Left lung (tissue), 10 donors: ENCODE measurements around the gene KRT4. TPM values are rescaled to one million over a fixed set of nuclear protein-coding genes. Genes with fewer than 3 reads are reported as not detected.

Source experiments
- ATAC-seq: fragments of 200-7000 bp; cut with Tn5 transposase; one replicate; pipeline ENCODE4 v1.9.1; 2020; ENCODE audit warnings: moderate library complexity
- DNase-seq, 4 donors: peaks; one replicate each; pipeline ENCODE4 v3.0.0-alpha.2; 2013 to 2020
- H3K27ac ChIP-seq, 2 donors: fragments of 200-600 bp; sonication (generic) in 1 of 2; one replicate each; pipeline versions ENCODE4 v1.5.0 to v1.8.0; 2020 to 2021
- H3K27me3 ChIP-seq, 2 donors: fragments of 200-600 bp; sonication (generic) in 1 of 2; one replicate each; pipeline versions ENCODE4 v1.5.0 to v1.8.0; 2020 to 2021
- H3K36me3 ChIP-seq, 2 donors: fragments of 200-600 bp; sonication (generic) in 1 of 2; one replicate each; pipeline versions ENCODE4 v1.5.0 to v1.8.0; 2020 to 2021
- H3K4me1 ChIP-seq, 2 donors: fragments of 200-600 bp; one replicate each; pipeline ENCODE4 v1.8.0; 2021
- H3K4me3 ChIP-seq, 2 donors: fragments of 200-600 bp; sonication (generic) in 1 of 2; one replicate each; pipeline versions ENCODE4 v1.5.0 to v1.8.0; 2020 to 2021; ENCODE audit warnings: mild to moderate bottlenecking in 1 of 2
- H3K9me3 ChIP-seq, 2 donors: fragments of 200-600 bp; sonication (generic) in 1 of 2; one replicate each; pipeline versions ENCODE4 v1.5.0 to v1.8.0; 2020 to 2021
- intact Hi-C, 2 donors: fragments of 100-400 bp; cut with DNase I; formaldehyde crosslinking; loops; one replicate each; pipeline versions ENCODE4 v1.11.2 to v1.14.2; 2022
- polyA plus RNA-seq, 6 donors: library from polyadenylated mRNA; unstranded; fragments of 120-200 nt; gene quantifications; one replicate each; pipeline ENCODE4 v1.2.1, GENCODE V29; 2013; ENCODE audit not compliant: insufficient read length in 6 of 6
- total RNA-seq, 2 donors: library from RNA; stranded (reverse); fragmentation: NEBNext Ultra II Directional; extraction: Animal tissue kit (Norgen Biotek cat#: 25700); gene quantifications; one replicate each; pipeline ENCODE4 v1.2.1, GENCODE V29; 2021
- TF ChIP-seq, protein P1 (sequence below), 2 donors: fragments of 200-600 bp; sonication (generic) in 1 of 2; IDR thresholded peaks; one replicate each; pipeline versions ENCODE4 v1.5.0 to v1.8.0; 2021; ENCODE audit warnings: antibody characterized with exemption in 2 of 2
- donor health status: DM: no; HTN: yes; CAD: no.
- donor health status: DM: no; HTN: no; CAD: no.

Gene KRT4
- total and polyA plus RNA-seq, 8 donors = 0.47 to 9.4 (median 2.6) TPM

DNA sequence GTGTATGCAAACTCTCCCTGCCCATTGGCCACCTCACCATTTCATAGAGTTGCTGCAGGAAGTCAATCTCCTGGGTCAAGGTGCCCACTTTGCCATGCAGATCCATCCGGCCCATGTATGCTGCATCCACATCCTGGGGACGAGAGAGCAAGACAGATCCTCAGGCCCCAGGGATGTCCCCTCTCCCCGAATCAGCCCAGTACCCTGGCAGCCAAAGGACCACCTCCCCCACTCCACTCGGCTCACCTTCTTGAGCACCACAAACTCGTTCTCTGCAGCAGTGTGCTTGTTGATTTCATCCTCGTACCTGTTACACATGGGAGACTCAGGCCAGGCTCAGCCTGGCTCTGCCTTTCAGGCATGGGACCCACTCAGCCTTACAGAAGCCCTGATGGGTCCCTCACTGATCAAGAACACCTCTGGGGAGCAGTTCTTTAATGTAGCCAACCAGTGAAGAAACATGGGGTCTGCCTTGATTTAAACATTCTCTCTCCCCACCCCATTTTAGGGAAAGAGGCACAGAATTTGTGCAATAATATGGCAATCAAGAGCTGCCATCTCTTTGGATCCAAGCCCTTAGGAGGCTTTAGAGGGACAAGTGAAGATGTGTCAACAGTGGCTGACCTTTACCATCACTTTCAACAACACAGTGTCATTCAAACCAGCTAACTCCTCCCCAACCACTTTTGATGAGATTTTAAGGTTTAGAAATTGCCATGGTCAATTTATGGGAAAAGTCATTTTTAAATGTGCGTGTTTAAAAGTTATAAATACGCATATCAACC lies 16.3 kb upstream of the KRT4 start:
- no peak for ATAC-seq
- H3K4me3 ChIP-seq = no peak overlapping the region
- DNase-seq = no peak
- no peak overlapping the region for H3K27ac ChIP-seq
- H3K4me1 ChIP-seq = no peaks in the 10 kb centered on the region
- H3K9me3 ChIP-seq = no peaks in the 10 kb centered on the region
- TF ChIP-seq, protein P1, sequence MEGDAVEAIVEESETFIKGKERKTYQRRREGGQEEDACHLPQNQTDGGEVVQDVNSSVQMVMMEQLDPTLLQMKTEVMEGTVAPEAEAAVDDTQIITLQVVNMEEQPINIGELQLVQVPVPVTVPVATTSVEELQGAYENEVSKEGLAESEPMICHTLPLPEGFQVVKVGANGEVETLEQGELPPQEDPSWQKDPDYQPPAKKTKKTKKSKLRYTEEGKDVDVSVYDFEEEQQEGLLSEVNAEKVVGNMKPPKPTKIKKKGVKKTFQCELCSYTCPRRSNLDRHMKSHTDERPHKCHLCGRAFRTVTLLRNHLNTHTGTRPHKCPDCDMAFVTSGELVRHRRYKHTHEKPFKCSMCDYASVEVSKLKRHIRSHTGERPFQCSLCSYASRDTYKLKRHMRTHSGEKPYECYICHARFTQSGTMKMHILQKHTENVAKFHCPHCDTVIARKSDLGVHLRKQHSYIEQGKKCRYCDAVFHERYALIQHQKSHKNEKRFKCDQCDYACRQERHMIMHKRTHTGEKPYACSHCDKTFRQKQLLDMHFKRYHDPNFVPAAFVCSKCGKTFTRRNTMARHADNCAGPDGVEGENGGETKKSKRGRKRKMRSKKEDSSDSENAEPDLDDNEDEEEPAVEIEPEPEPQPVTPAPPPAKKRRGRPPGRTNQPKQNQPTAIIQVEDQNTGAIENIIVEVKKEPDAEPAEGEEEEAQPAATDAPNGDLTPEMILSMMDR (IDR thresholded peaks at IDR 0.05) = no peak
- peaks cover 0 to 42% of the 10 kb centered on the region in 2 donors for H3K27me3 ChIP-seq
- no peaks in the 10 kb centered on the region for H3K36me3 ChIP-seq
- intact Hi-C loops = no loop called here

DNA sequence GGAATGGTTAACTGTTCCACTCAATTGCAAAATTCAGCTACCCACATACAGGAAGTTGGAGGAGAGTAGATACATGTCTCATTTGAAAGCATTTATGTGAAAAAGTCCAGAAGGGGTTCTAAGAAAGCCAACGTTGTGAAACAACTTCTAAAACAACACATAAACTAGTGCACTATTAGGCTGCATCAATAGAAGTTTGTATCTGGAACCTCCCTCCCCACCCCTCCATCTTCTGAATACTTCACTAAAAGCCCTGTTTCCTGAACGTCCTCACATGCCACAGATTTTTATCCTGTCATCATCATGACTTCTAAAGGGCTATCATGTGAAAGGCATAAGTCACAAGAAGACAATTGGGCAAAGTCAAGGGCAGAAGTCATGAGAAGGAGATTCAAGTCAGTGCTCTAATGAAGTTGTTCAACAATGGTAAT lies 14.7 kb upstream of the KRT4 start:
- Histone ChIP-seq H3K27ac (no peak overlapping the region), H3K27me3 (peaks cover 0 to 38% of the 10 kb centered on the region in 2 donors), H3K4me3 (no peak overlapping the region), H3K4me1 (no peaks in the 10 kb centered on the region), H3K9me3 (no peaks in the 10 kb centered on the region), H3K36me3 (no peaks in the 10 kb centered on the region)
- intact Hi-C loops = no loop called here
- no peak for ATAC-seq
- no peak for DNase-seq
- TF ChIP-seq, protein P1 (IDR thresholded peaks at IDR 0.05) = no peak

DNA sequence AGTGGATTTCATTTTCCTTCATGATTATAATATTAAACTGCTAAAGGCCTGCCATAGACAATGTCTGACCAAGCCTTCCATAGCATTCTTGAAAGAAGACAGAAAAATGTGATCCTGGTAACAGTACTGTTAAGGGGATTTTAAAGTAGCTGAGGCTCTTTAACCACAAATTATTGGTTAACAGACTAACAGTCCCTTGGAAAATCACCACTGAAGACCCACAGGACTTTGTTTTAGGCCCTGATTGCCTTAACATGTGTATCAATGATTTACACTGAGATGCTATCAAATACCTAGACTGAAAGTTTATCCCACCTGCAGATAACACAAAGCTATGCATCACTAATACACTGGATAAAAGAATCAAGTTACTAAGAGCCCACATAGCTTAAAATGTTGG lies 14.2 kb upstream of the KRT4 start:
- ATAC-seq (no peak), DNase-seq (no peak)
- Histone ChIP-seq H3K27me3 (peaks cover 0 to 35% of the 10 kb centered on the region in 2 donors), H3K4me1 (no peaks in the 10 kb centered on the region), H3K4me3 (no peak overlapping the region), H3K27ac (no peak overlapping the region), H3K36me3 (no peaks in the 10 kb centered on the region), H3K9me3 (no peaks in the 10 kb centered on the region)
- TF ChIP-seq, protein P1 (IDR thresholded peaks at IDR 0.05) = no peak
- intact Hi-C loops = no loop called here

DNA sequence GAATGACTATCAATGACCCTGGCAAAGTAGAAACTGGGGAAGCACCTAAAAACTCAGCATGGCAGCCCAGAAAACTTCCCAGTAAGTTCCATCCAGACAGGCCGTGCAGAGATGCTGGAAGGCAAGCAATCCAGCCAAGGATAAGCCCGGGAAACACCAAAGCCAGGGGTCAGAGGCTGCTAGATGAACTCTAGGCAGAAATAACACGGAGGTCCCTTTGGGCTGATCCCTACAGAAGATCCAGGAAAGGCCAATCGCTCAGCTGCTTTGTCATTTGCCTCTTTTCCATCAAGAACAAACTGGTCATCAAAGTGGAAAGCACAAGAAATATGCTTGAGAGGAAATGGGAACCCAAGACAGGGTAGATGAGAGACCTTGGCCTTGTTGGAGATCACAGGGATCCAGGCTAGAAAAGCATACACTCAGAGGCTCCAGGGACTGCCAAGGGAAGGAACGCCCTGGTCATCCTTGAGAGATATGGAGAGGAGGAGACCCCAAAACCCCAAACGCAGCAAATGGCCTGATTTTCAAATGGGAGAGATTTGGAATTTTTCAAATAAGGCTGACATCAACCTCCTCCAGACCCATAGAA lies 13.7 kb upstream of the KRT4 start:
- no peaks in the 10 kb centered on the region for H3K9me3 ChIP-seq
- intact Hi-C loops = no loop called here
- no peak for ATAC-seq

More for the DNA sequence above, 13.7 kb upstream of the KRT4 start:
- H3K27me3 ChIP-seq = peaks cover 0 to 35% of the 10 kb centered on the region in 2 donors
- H3K4me1 ChIP-seq = no peaks in the 10 kb centered on the region
- no peak for DNase-seq
- H3K4me3 ChIP-seq = no peak overlapping the region
- TF ChIP-seq, protein P1 (IDR thresholded peaks at IDR 0.05) = no peak
- no peak overlapping the region for H3K27ac ChIP-seq
- no peaks in the 10 kb centered on the region for H3K36me3 ChIP-seq
